Keratinocyte (primary cell): ENCODE data around the gene GPR37. TPM values are rescaled to one million over a fixed set of nuclear protein-coding genes. Genes with fewer than 3 reads are reported as not detected.

Experiments
- DNase-seq: peaks from one replicate; pipeline ENCODE4 v3.0.0-alpha.2; 2011; ENCODE audit warnings: low read depth, missing footprints, low spot score
- FAIRE-seq: peaks from 2 replicates; lab custom pipeline; 2011; peaks lifted over from hg19 to GRCh38; lab: Jason Lieb, UNC
- H2AFZ ChIP-seq: 2 replicates; pipeline ENCODE4 v1.6.0; 2012; ENCODE audit warnings: low read length, control low read depth, inconsistent platforms; ENCODE audit not compliant: control insufficient read depth
- H3K27ac ChIP-seq: 2 replicates; pipeline ENCODE4 v1.5.1; 2011; ENCODE audit warnings: low read length; ENCODE audit not compliant: control insufficient read depth, insufficient read depth
- H3K27me3 ChIP-seq: 3 replicates; pipeline ENCODE4 v1.6.0; 2011; ENCODE audit warnings: low read length; ENCODE audit not compliant: control insufficient read depth, insufficient read depth; ENCODE audit errors: extremely low read depth
- H3K36me3 ChIP-seq, 2 experiments: 2 replicates in 1 of 2; 3 replicates in 1 of 2; pipeline ENCODE4 v1.5.1; 2011; ENCODE audit warnings: low read length in 2 of 2, mild to moderate bottlenecking in 1 of 2; ENCODE audit not compliant: control insufficient read depth in 2 of 2, insufficient read depth in 2 of 2; ENCODE audit errors: extremely low read depth in 1 of 2
- H3K4me1 ChIP-seq: 3 replicates; pipeline ENCODE4 v1.5.1; 2011; ENCODE audit warnings: low read length; ENCODE audit not compliant: control insufficient read depth, insufficient read depth; ENCODE audit errors: extremely low read depth
- H3K4me2 ChIP-seq: 3 replicates; pipeline ENCODE4 v1.6.0; 2011; ENCODE audit warnings: low read depth, low read length; ENCODE audit not compliant: control insufficient read depth, insufficient read depth; ENCODE audit errors: extremely low read depth
- H3K4me3 ChIP-seq, 3 experiments: fragments of 200-600 bp in 1 of 3; sonication (generic) in 1 of 3; 2 replicates in 2 of 3; 3 replicates in 1 of 3; pipeline ENCODE4 v1.5.1; 2011 to 2016; ENCODE audit warnings: low read length in 3 of 3, mild to moderate bottlenecking in 3 of 3, control low read depth in 2 of 3, inconsistent platforms in 1 of 3, low read depth in 1 of 3, mixed read lengths in 1 of 3, mixed run types in 1 of 3, moderate library complexity in 1 of 3; ENCODE audit not compliant: control insufficient read depth in 2 of 3, insufficient read depth in 2 of 3; ENCODE audit errors: extremely low read depth in 1 of 3
- H3K79me2 ChIP-seq: 2 replicates; pipeline ENCODE4 v1.6.0; 2012; ENCODE audit warnings: low read length; ENCODE audit not compliant: control insufficient read depth, insufficient read depth
- H3K9ac ChIP-seq: 3 replicates; pipeline ENCODE4 v1.6.0; 2011; ENCODE audit warnings: low read length; ENCODE audit not compliant: control insufficient read depth, insufficient read depth; ENCODE audit errors: extremely low read depth
- H3K9me1 ChIP-seq: 3 replicates; pipeline ENCODE4 v1.6.0; 2011; ENCODE audit warnings: low read length; ENCODE audit not compliant: control insufficient read depth, insufficient read depth; ENCODE audit errors: extremely low read depth
- H3K9me3 ChIP-seq: 2 replicates; pipeline ENCODE4 v1.5.1; 2012; ENCODE audit warnings: low read depth, low read length; ENCODE audit not compliant: control insufficient read depth
- H4K20me1 ChIP-seq: 3 replicates; pipeline ENCODE4 v1.6.0; 2011; ENCODE audit warnings: low read length; ENCODE audit not compliant: control insufficient read depth, insufficient read depth; ENCODE audit errors: extremely low read depth
- EZH2 ChIP-seq: IDR thresholded peaks from one replicate; pipeline ENCODE4 v1.6.1; 2012; ENCODE audit warnings: inconsistent platforms, mild to moderate bottlenecking, low read length, moderate library complexity
- dilution Hi-C: fragments of 300-500 bp; cut with MboI; formaldehyde crosslinking; loops from one replicate; pipeline ENCODE4 v1.7.0; 2020; ENCODE audit warnings: low sequenced_read_pairs; ENCODE audit not compliant: extremely low pct_ligation_motif_present
- polyA plus RNA-seq, 5 experiments: library from polyadenylated mRNA; depleted of rRNA in 3 of 5; stranded (reverse) in 3 of 5; stranded (forward) in 1 of 5; unstranded in 1 of 5; fragments of >200 nt; gene quantifications; 1 replicate in 1 of 5; 2 replicates in 3 of 5; 3 replicates in 1 of 5; pipeline versions ENCODE4 v1.2.1 to v1.2.3, GENCODE V29; 2011 to 2012; ENCODE audit warnings: missing spikeins in 2 of 5, low read depth in 1 of 5, low replicate concordance in 1 of 5
- TF ChIP-seq, protein P1 (sequence below), 3 experiments: IDR thresholded peaks in 1 of 3; conservative IDR thresholded peaks in 1 of 3; optimal IDR thresholded peaks in 1 of 3; 2 replicates in 2 of 3; 3 replicates in 1 of 3; pipeline versions ENCODE3 to v1.5.1; 2011; ENCODE audit warnings: low read length in 3 of 3, mild to moderate bottlenecking in 3 of 3, moderate library complexity in 2 of 3, control low read depth in 1 of 3, inconsistent platforms in 1 of 3; ENCODE audit not compliant: insufficient read depth in 2 of 3; ENCODE audit errors: extremely low read depth in 1 of 3

Gene GPR37
- polyA plus RNA-seq, 1 donor (not counting 4 experiments of a cell fraction or from before 2014, with no cell fraction given) = 0.58 TPM

DNA sequence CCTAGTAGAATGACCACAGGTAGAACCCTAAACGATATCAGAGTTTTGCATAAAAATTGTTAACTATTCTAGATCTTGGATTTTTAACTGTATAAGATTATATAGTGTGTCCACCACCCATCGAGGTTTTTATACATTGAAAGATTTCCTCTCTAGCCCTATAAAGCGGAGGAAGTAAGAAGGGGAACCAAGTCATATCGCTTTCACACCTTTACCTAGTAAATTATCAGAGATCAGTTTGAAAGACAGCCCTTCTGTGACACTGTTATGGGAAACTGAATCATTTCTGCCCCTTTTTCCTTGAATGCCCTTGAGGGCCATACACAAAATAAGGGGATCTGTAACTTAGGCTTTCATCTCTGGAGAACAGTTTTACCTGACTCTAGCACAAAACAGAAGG, 8.3 kb upstream of the GPR37 start:
- H4K20me1 ChIP-seq = no peaks in the 10 kb centered on the region
- no peak overlapping the region for H3K4me3 ChIP-seq
- dilution Hi-C loops = loop anchor here (25.0 kb wide), 1 partner anchor 612 kb away; no protein-coding TSS in a partner anchor
- H3K9ac ChIP-seq = no peak overlapping the region
- H3K36me3 ChIP-seq = no peaks in the 10 kb centered on the region
- H3K9me3 ChIP-seq = no peaks in the 10 kb centered on the region
- no peaks in the 10 kb centered on the region for H3K27me3 ChIP-seq
- FAIRE-seq (no peak), DNase-seq (no peak)
- no peak overlapping the region for H2AFZ ChIP-seq
- peaks cover 2% of the 10 kb centered on the region for H3K9me1 ChIP-seq
- H3K4me1 ChIP-seq = peaks cover 2% of the 10 kb centered on the region
- no peak overlapping the region for H3K27ac ChIP-seq
- no peaks in the 10 kb centered on the region for H3K79me2 ChIP-seq
- TF ChIP-seq, protein P1, sequence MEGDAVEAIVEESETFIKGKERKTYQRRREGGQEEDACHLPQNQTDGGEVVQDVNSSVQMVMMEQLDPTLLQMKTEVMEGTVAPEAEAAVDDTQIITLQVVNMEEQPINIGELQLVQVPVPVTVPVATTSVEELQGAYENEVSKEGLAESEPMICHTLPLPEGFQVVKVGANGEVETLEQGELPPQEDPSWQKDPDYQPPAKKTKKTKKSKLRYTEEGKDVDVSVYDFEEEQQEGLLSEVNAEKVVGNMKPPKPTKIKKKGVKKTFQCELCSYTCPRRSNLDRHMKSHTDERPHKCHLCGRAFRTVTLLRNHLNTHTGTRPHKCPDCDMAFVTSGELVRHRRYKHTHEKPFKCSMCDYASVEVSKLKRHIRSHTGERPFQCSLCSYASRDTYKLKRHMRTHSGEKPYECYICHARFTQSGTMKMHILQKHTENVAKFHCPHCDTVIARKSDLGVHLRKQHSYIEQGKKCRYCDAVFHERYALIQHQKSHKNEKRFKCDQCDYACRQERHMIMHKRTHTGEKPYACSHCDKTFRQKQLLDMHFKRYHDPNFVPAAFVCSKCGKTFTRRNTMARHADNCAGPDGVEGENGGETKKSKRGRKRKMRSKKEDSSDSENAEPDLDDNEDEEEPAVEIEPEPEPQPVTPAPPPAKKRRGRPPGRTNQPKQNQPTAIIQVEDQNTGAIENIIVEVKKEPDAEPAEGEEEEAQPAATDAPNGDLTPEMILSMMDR (optimal IDR thresholded peaks at IDR 0.05 in 1 of 3, IDR thresholded peaks at IDR 0.05 in 1 of 3, conservative IDR thresholded peaks at IDR 0.05 in 1 of 3; ENCODE audit: extremely low read depth in 1 of 3, insufficient read depth in 2 of 3, low read length in 3 of 3) = no peak
- no peak for TF ChIP-seq EZH2
- no peak overlapping the region for H3K4me2 ChIP-seq

DNA sequence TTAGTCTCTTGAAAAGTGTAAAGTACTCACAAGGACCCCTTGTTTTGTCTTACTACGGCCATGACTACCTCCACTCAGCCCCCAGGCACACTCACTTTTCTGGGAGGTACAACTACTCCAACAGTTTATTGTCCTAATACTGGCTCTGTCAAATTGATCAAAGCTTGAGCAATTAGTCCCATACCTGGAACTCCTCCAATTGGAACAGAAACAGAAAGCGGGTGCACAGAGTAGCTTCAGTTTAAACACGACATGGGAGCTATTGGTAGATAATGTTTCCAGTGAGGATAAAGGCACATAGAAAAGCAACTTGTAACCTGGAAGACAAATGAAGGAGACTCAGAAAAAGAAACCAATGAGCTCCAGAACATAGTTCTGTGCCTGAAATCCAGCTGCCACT, 7.7 kb upstream of the GPR37 start:
- H3K9me1 ChIP-seq = peaks cover 2% of the 10 kb centered on the region
- H3K4me2 ChIP-seq = no peak overlapping the region
- no peaks in the 10 kb centered on the region for H3K9me3 ChIP-seq
- no peak overlapping the region for H3K9ac ChIP-seq
- no peaks in the 10 kb centered on the region for H4K20me1 ChIP-seq
- H3K27me3 ChIP-seq = no peaks in the 10 kb centered on the region
- H3K27ac ChIP-seq = no peak overlapping the region
- no peaks in the 10 kb centered on the region for H3K36me3 ChIP-seq
- H3K4me1 ChIP-seq = peaks cover 2% of the 10 kb centered on the region
- no peaks in the 10 kb centered on the region for H3K79me2 ChIP-seq
- H2AFZ ChIP-seq = no peak overlapping the region
- TF ChIP-seq EZH2 = no peak
- TF ChIP-seq, protein P1 (optimal IDR thresholded peaks at IDR 0.05 in 1 of 3, IDR thresholded peaks at IDR 0.05 in 1 of 3, conservative IDR thresholded peaks at IDR 0.05 in 1 of 3; ENCODE audit: extremely low read depth in 1 of 3, insufficient read depth in 2 of 3, low read length in 3 of 3) = no peak
- DNase-seq (no peak), FAIRE-seq (no peak)
- H3K4me3 ChIP-seq = no peak overlapping the region
- dilution Hi-C loops = loop anchor here (25.0 kb wide), 1 partner anchor 611 kb away; no protein-coding TSS in a partner anchor
